ENCODE measurements around the gene GUCD1. TPM values are rescaled to one million over a fixed set of nuclear protein-coding genes. Genes with fewer than 3 reads are reported as not detected.

The GUCD1 gene
- total and polyA plus RNA-seq, 2 of the 8 experiments (the other 6 are each of a cell fraction or from before 2014, with no cell fraction given) = 85.2 to 128 TPM

DNA sequence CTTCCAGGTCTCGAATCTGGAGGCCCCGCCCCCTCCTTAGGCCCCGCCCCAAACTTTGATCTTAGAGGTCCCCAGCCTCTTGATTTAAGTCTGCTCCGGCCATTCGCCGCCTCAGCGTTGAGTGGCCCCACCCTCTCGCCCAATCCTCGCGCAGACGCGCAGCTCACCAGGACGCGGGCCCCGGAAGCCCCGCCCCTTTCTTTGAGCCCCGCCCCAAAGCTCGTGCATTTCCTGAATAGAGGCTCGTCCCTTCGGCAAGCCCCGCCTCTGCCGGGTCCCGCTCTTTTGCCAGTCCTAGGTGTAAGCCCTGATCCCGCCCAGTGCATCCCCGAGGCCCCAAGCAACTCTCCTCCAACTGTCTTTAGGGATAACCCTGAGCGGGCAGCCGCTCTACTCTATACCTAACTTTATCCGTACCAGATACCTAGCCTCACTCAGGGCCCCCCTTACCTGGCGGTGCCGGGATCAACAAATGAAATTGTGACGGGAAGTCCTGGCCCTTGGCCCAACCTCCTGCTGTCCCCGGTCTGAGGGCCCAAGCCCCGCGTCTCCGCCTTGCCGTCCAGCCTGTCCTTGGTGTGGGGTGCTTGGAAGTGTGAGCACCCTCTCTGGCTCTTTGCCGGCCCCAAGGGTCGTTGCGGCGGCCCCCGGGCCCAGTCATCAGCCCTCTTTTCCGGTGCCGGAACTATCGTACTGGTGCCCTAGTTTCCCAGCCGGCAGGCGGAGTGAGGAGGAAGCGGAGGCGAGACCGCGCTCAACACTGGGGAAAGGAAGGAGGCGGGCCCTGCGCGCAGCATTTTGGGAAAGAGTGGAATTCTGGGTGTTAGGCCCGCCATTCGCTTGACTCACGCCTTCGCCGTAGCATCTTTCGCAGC lies 464 bp upstream of the GUCD1 start, which contains the start of gene SNRPD3 (continued):
- TF ChIP-seq TAF7 (optimal IDR thresholded peaks at IDR 0.05; ENCODE audit: borderline replicate concordance, low read depth, low read length) (peak; percentile 85), RAD21 (IDR thresholded peaks at IDR 0.05 in 1 of 2, conservative IDR thresholded peaks at IDR 0.05 in 1 of 2; ENCODE audit: low read depth in 2 of 2, low read length in 2 of 2) (no peak), RFX5 (IDR thresholded peaks at IDR 0.05; ENCODE audit: borderline replicate concordance, low read depth, low read length) (no peak), TBP (IDR thresholded peaks at IDR 0.05; ENCODE audit: low read depth, low read length) (peak; percentile 89), JUND (IDR thresholded peaks at IDR 0.05; ENCODE audit: low read length) (peak; percentile 35; the same call in 1 of the 2 replicates), EGR1 (IDR thresholded peaks at IDR 0.05; ENCODE audit: borderline replicate concordance, low read depth, low read length) (peak; percentile 67; the same call in 1 of the 2 replicates), NRF1 (IDR thresholded peaks at IDR 0.05; ENCODE audit: low read depth, low read length) (peak; percentile 35; the same call in 1 of the 2 replicates), EP300 (IDR thresholded peaks at IDR 0.05; ENCODE audit: borderline replicate concordance in 1 of 2, low read depth in 2 of 2, low read length in 2 of 2) (peak in 1 of 2 experiments; percentile 76; a peak in 1 of 3 replicates), YY1 (IDR thresholded peaks at IDR 0.05; ENCODE audit: low read depth, low read length) (peak; percentile 88), KDM4A (IDR thresholded peaks at IDR 0.05; ENCODE audit: low read depth, low read length, severe bottlenecking) (peak; percentile 51), SRF (IDR thresholded peaks at IDR 0.05; ENCODE audit: low read depth, low read length) (0 out of 2 replicates have a peak, but pooled peaks have one; percentile 41), CREB1 (IDR thresholded peaks at IDR 0.05) (peak; percentile 53), POLR2AphosphoS5 (IDR thresholded peaks at IDR 0.05; ENCODE audit: low read depth, low read length) (peak; percentile 80; the same call in 1 of the 2 replicates), TAF1 (IDR thresholded peaks at IDR 0.05; ENCODE audit: low read depth, low read length) (peak; percentile 95), ASH2L (IDR thresholded peaks at IDR 0.05; ENCODE audit: low read length) (peak; percentile 92), SUZ12 (IDR thresholded peaks at IDR 0.05; ENCODE audit: low read length) (no peak), SP4 (IDR thresholded peaks at IDR 0.05; ENCODE audit: low read length) (0 out of 2 replicates have a peak, but pooled peaks have one; percentile 48), CBX5 (IDR thresholded peaks at IDR 0.05; ENCODE audit: low read depth, low read length) (no peak), SP1 (IDR thresholded peaks at IDR 0.05; ENCODE audit: low read depth, low read length) (peak; percentile 85), GABPA (IDR thresholded peaks at IDR 0.05; ENCODE audit: borderline replicate concordance, insufficient read depth, low read length) (peak; percentile 92), KDM5A (IDR thresholded peaks at IDR 0.05; ENCODE audit: low read length) (peak; percentile 85; the same call in 1 of the 2 replicates)
- TF ChIP-seq, protein P1, sequence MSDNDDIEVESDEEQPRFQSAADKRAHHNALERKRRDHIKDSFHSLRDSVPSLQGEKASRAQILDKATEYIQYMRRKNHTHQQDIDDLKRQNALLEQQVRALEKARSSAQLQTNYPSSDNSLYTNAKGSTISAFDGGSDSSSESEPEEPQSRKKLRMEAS (IDR thresholded peaks at IDR 0.05) = peak; percentile 32; the same call in 1 of the 2 replicates
- TF ChIP-seq, protein P2, sequence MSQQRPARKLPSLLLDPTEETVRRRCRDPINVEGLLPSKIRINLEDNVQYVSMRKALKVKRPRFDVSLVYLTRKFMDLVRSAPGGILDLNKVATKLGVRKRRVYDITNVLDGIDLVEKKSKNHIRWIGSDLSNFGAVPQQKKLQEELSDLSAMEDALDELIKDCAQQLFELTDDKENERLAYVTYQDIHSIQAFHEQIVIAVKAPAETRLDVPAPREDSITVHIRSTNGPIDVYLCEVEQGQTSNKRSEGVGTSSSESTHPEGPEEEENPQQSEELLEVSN (IDR thresholded peaks at IDR 0.05) = peak; percentile 55
